ENCODE measurements around the gene POP4.

- TF ChIP-seq, protein P1, sequence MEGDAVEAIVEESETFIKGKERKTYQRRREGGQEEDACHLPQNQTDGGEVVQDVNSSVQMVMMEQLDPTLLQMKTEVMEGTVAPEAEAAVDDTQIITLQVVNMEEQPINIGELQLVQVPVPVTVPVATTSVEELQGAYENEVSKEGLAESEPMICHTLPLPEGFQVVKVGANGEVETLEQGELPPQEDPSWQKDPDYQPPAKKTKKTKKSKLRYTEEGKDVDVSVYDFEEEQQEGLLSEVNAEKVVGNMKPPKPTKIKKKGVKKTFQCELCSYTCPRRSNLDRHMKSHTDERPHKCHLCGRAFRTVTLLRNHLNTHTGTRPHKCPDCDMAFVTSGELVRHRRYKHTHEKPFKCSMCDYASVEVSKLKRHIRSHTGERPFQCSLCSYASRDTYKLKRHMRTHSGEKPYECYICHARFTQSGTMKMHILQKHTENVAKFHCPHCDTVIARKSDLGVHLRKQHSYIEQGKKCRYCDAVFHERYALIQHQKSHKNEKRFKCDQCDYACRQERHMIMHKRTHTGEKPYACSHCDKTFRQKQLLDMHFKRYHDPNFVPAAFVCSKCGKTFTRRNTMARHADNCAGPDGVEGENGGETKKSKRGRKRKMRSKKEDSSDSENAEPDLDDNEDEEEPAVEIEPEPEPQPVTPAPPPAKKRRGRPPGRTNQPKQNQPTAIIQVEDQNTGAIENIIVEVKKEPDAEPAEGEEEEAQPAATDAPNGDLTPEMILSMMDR (IDR thresholded peaks at IDR 0.05): no peak
- no peak for TF ChIP-seq POLR2A (IDR thresholded peaks at IDR 0.05)
Measured at GRCh38 chr19:29603308-29603707, 2.8 kb upstream of the POP4 start.

Data from esophagus squamous epithelium (tissue), 4 donors.